GM19463 (cell line): Measurements from ENCODE around the gene GNLY.
"Not testable (repeated sequence)": the region's sequence is repeated elsewhere in the genome, so short reads cannot be mapped to it uniquely, and the experiment has no call there.

Source experiments
- ATAC-seq: cut with Tn5 transposase; IDR thresholded peaks from one replicate; pipeline ENCODE4 v1.9.1; 2021; ENCODE audit warnings: mild to moderate bottlenecking, moderate library complexity; ENCODE audit not compliant: unreplicated experiment

The GNLY gene

DNA sequence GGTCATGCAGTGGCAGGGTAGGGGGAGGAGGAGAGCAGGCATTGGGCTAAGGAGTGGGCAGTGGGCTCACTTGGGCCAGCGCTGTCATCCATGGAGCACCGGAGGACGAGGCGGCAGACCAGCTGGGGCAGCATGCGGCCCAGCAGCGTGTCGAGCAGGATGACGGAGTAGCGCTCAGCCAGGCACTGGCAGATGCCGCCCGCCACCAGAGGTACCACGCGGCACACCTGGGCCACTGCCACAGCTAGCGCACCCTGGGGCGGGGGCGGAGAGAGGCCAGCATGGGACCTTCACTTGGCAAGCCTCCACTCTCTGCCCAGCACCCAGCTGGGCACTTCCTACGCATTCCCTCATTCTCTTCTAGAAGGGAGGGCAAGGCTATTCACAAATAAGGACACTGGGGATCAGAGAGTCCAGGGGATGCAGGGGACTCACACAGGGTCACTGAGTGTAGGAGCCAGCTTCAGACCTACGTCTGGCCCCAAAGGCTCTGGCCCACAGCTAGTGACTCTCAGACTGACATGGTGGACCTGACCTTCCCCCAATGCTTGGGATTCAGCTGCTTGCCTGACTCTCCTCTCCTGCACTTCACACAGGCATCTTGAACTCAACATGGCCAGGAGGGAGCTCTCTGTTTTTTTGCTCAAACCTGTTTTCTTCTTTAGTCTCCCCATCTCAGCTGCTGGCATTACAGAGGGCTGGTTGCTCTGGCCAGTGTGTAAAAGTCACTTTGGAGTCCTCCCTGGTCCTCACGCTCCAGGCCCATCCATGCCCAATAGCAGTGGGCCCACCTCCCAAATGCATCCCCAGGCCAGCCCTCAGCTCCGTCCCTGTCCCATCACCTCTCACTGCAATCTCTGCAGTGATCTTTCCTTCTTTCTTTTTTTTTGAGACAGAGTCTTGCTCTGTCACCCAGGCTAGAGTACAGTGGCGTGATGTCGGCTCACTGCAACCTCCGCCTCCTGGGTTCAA is 30.3 kb upstream of the GNLY start:
- ATAC-seq = no peak

GRCh38 chr2:85665264-85665937 is 28.8 kb upstream of the GNLY start:
- ATAC-seq = no peak

GRCh38 chr2:85666016-85666415 is 28.1 kb upstream of the GNLY start:
- no peak for ATAC-seq

DNA sequence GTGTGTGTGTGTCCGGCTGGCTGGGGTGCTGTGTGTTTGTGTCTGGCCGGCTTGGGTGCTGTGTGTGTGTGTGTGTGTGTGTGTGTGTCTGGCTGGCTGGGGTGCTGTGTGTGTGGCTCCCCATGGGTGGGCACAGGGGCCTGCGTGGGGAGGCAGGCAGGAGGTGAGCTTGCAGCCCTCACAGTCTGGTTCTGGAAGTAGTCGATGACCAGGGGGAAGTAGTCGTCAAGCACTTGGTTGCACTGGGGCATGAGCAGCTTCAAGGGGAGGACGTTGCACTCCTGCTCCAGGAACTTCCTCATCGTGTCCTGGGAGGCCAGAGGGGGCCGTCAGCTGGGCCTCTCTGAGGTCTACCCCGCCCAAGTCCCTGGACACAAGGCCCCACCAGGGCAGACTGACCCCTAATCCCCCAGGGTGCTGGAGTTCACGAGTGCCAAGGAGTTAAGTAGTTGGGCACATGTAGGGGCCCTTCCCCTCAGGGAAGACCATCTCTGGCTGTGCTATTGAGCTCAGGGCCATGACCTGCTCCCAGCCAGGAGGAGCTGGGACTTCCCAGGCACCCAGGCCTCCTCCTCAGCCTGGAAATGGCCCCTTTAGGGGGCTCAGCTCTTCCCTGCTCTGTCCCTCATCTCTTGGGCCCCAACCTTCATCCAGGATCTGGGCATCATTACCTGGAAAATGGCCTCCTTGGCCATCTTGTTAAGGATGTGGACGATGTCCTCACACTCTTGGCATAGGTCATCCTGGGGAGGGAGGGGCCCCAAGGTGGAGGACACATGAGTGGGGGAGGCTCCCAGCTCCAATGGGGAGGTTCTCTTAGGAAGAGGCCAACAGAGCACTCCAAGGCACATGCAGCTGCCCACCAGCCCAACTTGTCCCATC is 27.5 kb upstream of the GNLY start:
- ATAC-seq = no peak

DNA sequence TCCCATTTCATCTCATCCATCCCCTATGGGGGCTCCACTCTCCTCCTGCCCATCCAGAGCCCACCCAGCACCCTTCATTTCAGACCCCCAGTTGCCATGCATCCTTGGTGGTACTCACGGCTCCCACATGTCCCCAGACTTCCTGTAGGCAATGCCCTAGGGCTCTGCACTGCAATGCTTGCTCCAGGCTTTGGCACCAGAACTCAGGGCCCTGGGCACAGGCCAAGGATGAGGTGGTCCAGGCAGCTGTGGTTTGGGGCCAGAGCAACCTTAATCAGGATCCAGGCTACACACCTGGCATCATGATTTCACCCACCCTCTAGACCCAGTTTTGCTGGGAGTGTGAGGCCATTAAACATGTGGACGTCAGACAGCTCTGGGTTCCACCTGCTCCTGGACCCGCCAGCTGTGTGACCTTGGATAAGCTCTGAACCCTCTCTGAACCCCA is 26.6 kb upstream of the GNLY start:
- ATAC-seq = no peak

- no peak for ATAC-seq
Measured at GRCh38 chr2:85668009-85668856, 25.9 kb upstream of the GNLY start, which contains the start of gene SFTPB. Gene SFTPB, minus strand, starts transcription at chr2:85668199. Its CDS starts 16 bp downstream, at chr2:85668183.

GRCh38 chr2:85668857-85669142 is 25.4 kb upstream of the GNLY start:
- ATAC-seq = no peak

DNA sequence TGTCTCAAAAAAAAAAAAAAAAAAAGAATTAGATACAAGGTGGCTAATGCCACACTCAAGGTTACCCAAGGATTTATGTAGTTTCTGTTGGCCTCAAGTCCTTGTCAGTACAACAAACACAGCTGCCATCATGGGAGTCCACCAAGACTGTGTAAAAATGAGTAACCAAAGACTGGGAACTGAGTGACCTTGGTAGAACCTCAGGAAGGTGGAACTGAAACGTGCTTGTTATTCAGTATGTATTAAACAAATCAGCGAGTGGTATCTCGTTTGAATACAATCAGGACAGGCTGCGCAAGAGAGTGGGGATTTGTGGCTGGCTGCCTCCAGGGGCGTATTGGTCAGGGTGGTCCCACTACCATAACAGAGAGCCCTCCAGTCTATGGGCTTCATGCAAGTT is 24.6 kb upstream of the GNLY start:
- ATAC-seq = peak; percentile 90

- ATAC-seq = not testable (repeated sequence)
Measured at GRCh38 chr2:85670416-85670815, 23.7 kb upstream of the GNLY start.

DNA sequence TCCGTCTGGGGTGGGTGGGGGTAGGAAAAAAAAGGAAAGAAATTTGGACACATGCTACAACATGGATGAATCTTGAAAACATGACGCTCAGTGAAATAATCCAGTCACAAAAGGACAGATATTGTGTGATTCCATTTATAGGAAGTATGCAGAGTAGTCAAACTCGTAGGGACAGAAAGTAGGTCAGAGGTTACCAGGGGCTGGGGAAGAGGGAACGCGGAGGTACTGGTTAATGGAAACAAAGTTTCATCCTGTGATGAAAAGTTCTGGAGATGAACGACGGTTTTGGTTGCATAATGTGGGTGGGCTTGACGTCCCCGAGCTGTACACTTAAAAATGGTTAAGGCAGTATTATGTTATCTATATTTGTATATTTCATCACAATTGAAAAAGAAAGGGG is 21.7 kb upstream of the GNLY start:
- no peak for ATAC-seq

GRCh38 chr2:85673716-85674375 is 20.3 kb upstream of the GNLY start:
- no peak for ATAC-seq

- ATAC-seq = no peak
Measured at GRCh38 chr2:85674417-85674816, 19.7 kb upstream of the GNLY start.

GRCh38 chr2:85675427-85675826 is 18.7 kb upstream of the GNLY start:
- no peak for ATAC-seq

DNA sequence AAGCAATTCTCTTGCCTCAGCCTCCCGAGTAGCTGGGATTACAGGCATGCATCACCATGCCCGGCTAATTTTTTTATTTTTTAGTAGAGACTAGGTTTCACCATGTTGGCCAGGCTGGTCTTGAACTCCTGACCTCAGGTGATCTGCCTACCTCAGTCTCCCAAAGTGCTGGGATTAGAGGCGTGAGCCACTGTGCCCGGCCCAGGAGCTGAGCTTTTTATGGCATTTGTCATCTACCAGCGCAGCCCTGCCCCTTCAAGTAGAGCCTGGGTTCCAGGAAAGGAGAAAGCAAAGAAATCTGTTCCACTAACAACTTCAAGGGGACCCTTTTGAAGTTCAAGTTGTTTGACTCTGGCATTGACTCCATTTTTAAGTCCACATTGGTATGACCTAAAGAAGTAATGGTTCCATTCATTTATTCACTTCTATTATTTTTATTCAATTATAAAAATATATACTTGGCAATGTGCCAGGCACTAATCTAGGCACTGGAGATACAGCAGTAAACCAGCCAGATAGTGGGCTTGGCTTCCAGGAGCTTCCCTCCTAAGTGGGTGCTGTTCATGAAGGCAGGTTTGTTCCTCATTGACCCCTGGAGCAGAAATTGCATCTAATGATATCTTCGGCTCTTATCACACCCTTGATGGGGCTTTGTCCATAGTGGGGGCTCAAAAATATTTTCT is 18.2 kb upstream of the GNLY start:
- ATAC-seq = no peak

DNA sequence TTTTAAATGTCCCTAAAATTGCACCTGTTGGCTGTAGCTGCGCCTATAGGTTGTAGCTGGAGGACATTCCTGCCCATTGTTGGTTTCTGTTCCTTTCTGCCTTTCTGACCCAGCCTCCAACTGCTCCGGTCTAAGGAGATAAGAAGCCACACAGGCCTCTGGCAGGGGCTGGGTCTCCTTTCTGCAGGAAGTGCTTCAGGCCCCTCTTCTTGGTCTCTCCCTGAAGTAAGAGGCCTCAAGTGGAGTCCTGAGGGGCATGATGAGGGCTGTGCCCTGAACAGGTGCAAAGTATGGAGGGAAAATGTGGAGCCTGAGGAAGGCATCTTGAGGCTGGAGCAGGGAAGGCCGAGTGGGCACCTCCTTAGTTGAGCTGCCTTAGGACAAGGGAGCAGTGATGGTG is 15.8 kb upstream of the GNLY start:
- no peak for ATAC-seq

DNA sequence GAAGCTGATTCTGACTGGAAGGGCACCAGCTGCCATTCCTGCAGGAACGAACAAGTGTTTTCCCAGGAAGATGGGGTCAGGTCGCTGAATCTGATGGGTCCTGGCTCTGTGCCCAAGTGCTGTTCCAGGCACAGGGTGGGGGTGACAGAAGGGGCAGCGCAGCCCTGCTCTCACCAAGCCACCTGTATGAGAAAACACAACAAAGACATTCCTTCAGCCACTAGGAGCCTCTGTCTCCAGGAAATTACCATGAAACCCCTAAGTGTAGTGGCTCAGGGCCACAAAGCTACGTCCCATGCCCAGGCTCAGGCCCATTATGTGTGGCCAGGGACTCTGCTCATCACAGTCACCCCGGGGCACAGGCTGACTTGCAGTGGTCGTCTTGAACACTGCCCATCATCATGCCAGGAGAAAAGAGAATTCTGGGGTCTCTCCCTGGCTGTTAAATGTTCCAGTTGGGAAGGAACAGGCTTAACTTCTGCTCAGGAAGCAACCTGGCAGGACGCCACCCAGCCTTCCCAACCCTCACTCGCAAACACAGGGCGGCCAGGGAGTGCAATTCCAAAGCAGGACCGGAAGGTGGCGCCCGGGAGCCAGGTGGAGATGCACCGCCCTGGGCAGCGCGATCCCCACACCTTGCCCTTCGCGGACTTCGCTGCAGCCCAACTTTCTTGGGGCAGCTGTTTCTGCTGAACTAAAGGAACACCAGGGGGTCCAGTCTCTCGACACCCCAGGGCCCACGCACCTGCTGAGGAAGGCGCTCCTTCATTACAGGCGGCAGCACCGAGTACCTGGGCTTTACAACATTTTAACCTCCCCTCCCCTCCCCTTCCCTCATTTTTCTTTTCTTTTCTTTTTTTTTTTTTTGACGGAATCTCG is 15.1 kb upstream of the GNLY start:
- peak; percentile 83 for ATAC-seq

- ATAC-seq = no peak
Measured at GRCh38 chr2:85680707-85681371, 13.3 kb upstream of the GNLY start.

DNA sequence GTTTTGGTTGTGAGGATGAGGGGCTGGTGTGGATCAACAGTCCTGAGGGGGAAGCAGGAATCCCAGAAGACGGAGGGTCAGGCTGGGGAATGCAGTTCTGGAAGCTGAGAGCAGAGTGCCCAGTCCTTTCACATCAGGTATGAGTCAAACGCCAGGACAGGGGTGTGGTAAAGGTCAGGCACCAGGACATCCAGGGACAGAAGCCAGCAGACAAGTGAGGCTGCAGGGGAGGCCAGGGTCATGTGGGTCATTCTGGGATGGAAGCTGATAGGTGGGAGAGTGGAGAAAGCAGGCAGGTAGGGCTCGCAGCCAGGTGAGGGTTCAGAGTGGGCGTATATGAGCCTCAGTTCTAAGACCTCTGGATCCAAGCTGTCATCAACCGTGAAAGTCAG is 12.8 kb upstream of the GNLY start:
- ATAC-seq = no peak
